Measurements from ENCODE around the gene GRPR. TPM values are rescaled to one million over a fixed set of nuclear protein-coding genes. Genes with fewer than 3 reads are reported as not detected.

The GRPR gene
- total RNA-seq, 1 donor from 2014 or later, result 3.0 TPM

GRCh38 chrX:16188687-16189086 lies 65.3 kb downstream of the GRPR start:
- H3K9ac ChIP-seq (ENCODE audit: low read length), result no peak overlapping the region
- no peak overlapping the region for H3K27ac Mint-ChIP-seq (ENCODE audit: unreplicated experiment)
- H3K79me2 ChIP-seq (ENCODE audit: insufficient read depth, low read length), result no peaks in the 10 kb centered on the region
- H3K9me3 Mint-ChIP-seq (ENCODE audit: unreplicated experiment), result peaks cover 4% of the 10 kb centered on the region
- H3K4me3 ChIP-seq (ENCODE audit: insufficient read depth, low read depth, low read length), result no peak overlapping the region
- no peaks in the 10 kb centered on the region for H3K9me3 ChIP-seq (ENCODE audit: insufficient read depth, low read depth, low read length)
- no peaks in the 10 kb centered on the region for H3K27me3 Mint-ChIP-seq (ENCODE audit: low read depth, unreplicated experiment)
- peaks cover 20% of the 10 kb centered on the region for H3K4me1 ChIP-seq (ENCODE audit: insufficient read depth, low read length)
- no peaks in the 10 kb centered on the region for H3K27me3 ChIP-seq (ENCODE audit: insufficient read depth, low read length)
- TF ChIP-seq CTCF (IDR thresholded peaks at IDR 0.05; ENCODE audit: insufficient read depth, low read depth, low read length) (no peak), EZH2 (IDR thresholded peaks at IDR 0.05; ENCODE audit: insufficient read depth, low read length) (no peak)
- no peak overlapping the region for H3K4me3 Mint-ChIP-seq (ENCODE audit: unreplicated experiment)
- H3K4me1 Mint-ChIP-seq (ENCODE audit: low read depth, unreplicated experiment), result peaks cover 18% of the 10 kb centered on the region
- DNase-seq (ENCODE audit: low read depth) (peak; percentile 44), FAIRE-seq (peak; percentile 92)
- peak overlapping the region; percentile 21 for H3K27ac ChIP-seq (ENCODE audit: low read depth, low read length)
- no peak overlapping the region for H2AFZ ChIP-seq (ENCODE audit: low read depth, low read length)
- no peaks in the 10 kb centered on the region for H3K36me3 ChIP-seq (ENCODE audit: insufficient read depth, low read length)
- H3K36me3 Mint-ChIP-seq (ENCODE audit: low read depth, unreplicated experiment), result no peaks in the 10 kb centered on the region
- H3K4me2 ChIP-seq (ENCODE audit: low read length), result no peak overlapping the region
- H4K20me1 ChIP-seq (ENCODE audit: insufficient read depth, low read length), result no peaks in the 10 kb centered on the region

GRCh38 chrX:16191605-16192004 lies 68.2 kb downstream of the GRPR start:
- H3K36me3 Mint-ChIP-seq (ENCODE audit: low read depth, unreplicated experiment), result no peaks in the 10 kb centered on the region
- H3K79me2 ChIP-seq (ENCODE audit: insufficient read depth, low read length), result no peaks in the 10 kb centered on the region
- no peak overlapping the region for H3K4me2 ChIP-seq (ENCODE audit: low read length)
- no peak overlapping the region for H3K4me3 Mint-ChIP-seq (ENCODE audit: unreplicated experiment)
- no peaks in the 10 kb centered on the region for H3K36me3 ChIP-seq (ENCODE audit: insufficient read depth, low read length)
- no peaks in the 10 kb centered on the region for H3K27me3 ChIP-seq (ENCODE audit: insufficient read depth, low read length)
- H3K9ac ChIP-seq (ENCODE audit: low read length), result no peak overlapping the region
- H4K20me1 ChIP-seq (ENCODE audit: insufficient read depth, low read length), result no peaks in the 10 kb centered on the region
- H3K9me3 Mint-ChIP-seq (ENCODE audit: unreplicated experiment), result no peaks in the 10 kb centered on the region
- no peak overlapping the region for H3K27ac Mint-ChIP-seq (ENCODE audit: unreplicated experiment)
- H3K27ac ChIP-seq (ENCODE audit: low read depth, low read length), result no peak overlapping the region
- FAIRE-seq, result no peak
- DNase-seq (ENCODE audit: low read depth), result no peak
- no peak overlapping the region for H2AFZ ChIP-seq (ENCODE audit: low read depth, low read length)
- H3K4me3 ChIP-seq (ENCODE audit: insufficient read depth, low read depth, low read length), result no peak overlapping the region
- TF ChIP-seq CTCF (IDR thresholded peaks at IDR 0.05; ENCODE audit: insufficient read depth, low read depth, low read length) (no peak), EZH2 (IDR thresholded peaks at IDR 0.05; ENCODE audit: insufficient read depth, low read length) (no peak)
- H3K4me1 Mint-ChIP-seq (ENCODE audit: low read depth, unreplicated experiment), result peaks cover 4% of the 10 kb centered on the region
- peaks cover 6% of the 10 kb centered on the region for H3K4me1 ChIP-seq (ENCODE audit: insufficient read depth, low read length)
- no peaks in the 10 kb centered on the region for H3K9me3 ChIP-seq (ENCODE audit: insufficient read depth, low read depth, low read length)
- no peaks in the 10 kb centered on the region for H3K27me3 Mint-ChIP-seq (ENCODE audit: low read depth, unreplicated experiment)

- no peak overlapping the region for H3K4me3 Mint-ChIP-seq (ENCODE audit: unreplicated experiment)
- H3K4me3 ChIP-seq (ENCODE audit: insufficient read depth, low read depth, low read length), result no peak overlapping the region
- H4K20me1 ChIP-seq (ENCODE audit: insufficient read depth, low read length), result no peaks in the 10 kb centered on the region
- FAIRE-seq (no peak), DNase-seq (ENCODE audit: low read depth) (no peak)
- H3K36me3 Mint-ChIP-seq (ENCODE audit: low read depth, unreplicated experiment), result no peaks in the 10 kb centered on the region
- no peaks in the 10 kb centered on the region for H3K27me3 ChIP-seq (ENCODE audit: insufficient read depth, low read length)
- H3K36me3 ChIP-seq (ENCODE audit: insufficient read depth, low read length), result no peaks in the 10 kb centered on the region
- H3K9me3 ChIP-seq (ENCODE audit: insufficient read depth, low read depth, low read length), result no peaks in the 10 kb centered on the region
- H3K79me2 ChIP-seq (ENCODE audit: insufficient read depth, low read length), result no peaks in the 10 kb centered on the region
- H3K27ac ChIP-seq (ENCODE audit: low read depth, low read length), result no peak overlapping the region
- H3K9me3 Mint-ChIP-seq (ENCODE audit: unreplicated experiment), result no peaks in the 10 kb centered on the region
- H3K9ac ChIP-seq (ENCODE audit: low read length), result no peak overlapping the region
- TF ChIP-seq CTCF (IDR thresholded peaks at IDR 0.05; ENCODE audit: insufficient read depth, low read depth, low read length), result no peak
- no peak overlapping the region for H2AFZ ChIP-seq (ENCODE audit: low read depth, low read length)
- no peaks in the 10 kb centered on the region for H3K4me1 ChIP-seq (ENCODE audit: insufficient read depth, low read length)
- H3K4me2 ChIP-seq (ENCODE audit: low read length), result no peak overlapping the region
- H3K27me3 Mint-ChIP-seq (ENCODE audit: low read depth, unreplicated experiment), result no peaks in the 10 kb centered on the region
- no peak overlapping the region for H3K27ac Mint-ChIP-seq (ENCODE audit: unreplicated experiment)
- H3K4me1 Mint-ChIP-seq (ENCODE audit: low read depth, unreplicated experiment), result no peaks in the 10 kb centered on the region
Measured at GRCh38 chrX:16196829-16197228, 73.5 kb downstream of the GRPR start.
